ENCODE results near the gene MAGI2. TPM values are rescaled to one million over a fixed set of nuclear protein-coding genes. Genes with fewer than 3 reads are reported as not detected.
"Not testable (repeated sequence)": the region's sequence is repeated elsewhere in the genome, so short reads cannot be mapped to it uniquely, and the experiment has no call there.

MAGI2 gene
- total RNA-seq, 1 experiment from 2014 or later, result 0.56 TPM

DNA sequence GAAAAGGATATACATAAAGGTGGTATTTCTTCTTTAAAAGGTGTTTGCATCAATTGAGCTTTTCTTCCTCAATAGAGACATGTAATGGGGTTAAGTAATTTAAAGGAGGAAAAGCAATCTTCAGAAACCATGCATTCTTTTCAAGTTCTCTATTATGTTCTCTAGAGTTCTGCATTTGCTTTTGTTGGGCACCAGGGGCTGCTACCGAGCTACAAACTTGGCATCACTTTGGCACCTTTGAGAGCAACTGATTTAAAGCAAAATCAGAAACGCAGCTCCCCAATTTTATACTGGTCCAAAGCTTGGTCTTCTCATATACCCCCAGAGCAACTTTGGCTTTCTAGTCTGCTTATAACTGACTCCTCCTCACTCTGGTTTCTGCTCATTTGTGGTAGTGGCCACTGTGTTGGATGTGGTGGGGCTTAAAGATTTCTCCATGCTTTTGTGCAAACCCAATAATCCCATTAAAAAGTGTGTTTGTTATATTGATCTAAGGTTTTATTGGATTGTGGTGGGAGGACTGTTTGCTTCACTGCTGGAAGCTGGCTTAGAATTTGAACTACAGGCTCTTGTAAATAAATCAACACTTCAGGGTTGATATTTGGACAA is 942.8 kb downstream of the MAGI2 start:
- Histone ChIP-seq H3K27me3 (no peaks in the 10 kb centered on the region), H3K9me3 (no peaks in the 10 kb centered on the region), H3K4me3 (no peak overlapping the region), H3K36me3 (no peaks in the 10 kb centered on the region)
- no peak for DNase-seq

DNA sequence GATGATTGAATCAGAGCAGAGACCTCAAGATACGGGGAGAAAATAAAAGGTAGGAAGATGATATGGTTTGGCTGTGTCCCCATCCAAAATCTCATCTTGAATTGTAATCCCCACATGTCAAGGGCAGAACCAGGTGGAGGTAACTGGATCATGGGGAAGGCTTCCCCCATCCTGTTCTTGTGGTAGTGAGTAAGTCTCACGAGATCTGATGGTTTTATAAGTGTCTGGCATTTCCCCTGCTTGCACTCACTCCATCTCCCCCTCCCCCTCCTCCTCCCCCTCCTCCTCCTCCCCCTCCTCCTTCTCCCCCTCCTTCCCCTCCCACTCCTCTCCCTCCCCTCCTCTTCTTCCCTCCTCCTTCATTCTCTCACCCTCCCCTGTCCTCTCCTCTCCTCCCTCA is 950.2 kb downstream of the MAGI2 start:
- not testable (repeated sequence) for H3K9me3 ChIP-seq, H3K4me3 ChIP-seq, H3K27me3 ChIP-seq, DNase-seq, H3K36me3 ChIP-seq

DNA sequence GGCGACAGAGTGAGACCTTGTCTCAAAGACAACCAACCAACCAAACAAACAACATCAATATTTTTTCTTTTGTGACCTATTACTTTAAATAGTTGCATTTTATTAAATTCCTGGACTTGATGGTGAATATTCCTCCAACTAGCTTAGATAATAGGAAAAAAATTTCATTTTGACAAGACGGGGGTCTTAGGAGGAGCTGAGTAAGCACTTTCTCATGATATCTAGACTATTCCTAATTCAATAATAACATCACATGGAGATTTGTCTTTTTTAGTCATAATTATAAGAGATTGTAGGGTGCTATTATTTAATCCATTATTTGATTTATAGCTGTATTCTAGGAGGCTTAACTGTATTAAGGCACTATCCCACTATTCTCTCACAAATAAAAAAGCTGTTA is 952.4 kb downstream of the MAGI2 start:
- H3K9me3 ChIP-seq, result no peaks in the 10 kb centered on the region
- H3K4me3 ChIP-seq, result no peak overlapping the region
- DNase-seq, result no peak
- H3K36me3 ChIP-seq, result no peaks in the 10 kb centered on the region
- H3K27me3 ChIP-seq, result no peaks in the 10 kb centered on the region

DNA sequence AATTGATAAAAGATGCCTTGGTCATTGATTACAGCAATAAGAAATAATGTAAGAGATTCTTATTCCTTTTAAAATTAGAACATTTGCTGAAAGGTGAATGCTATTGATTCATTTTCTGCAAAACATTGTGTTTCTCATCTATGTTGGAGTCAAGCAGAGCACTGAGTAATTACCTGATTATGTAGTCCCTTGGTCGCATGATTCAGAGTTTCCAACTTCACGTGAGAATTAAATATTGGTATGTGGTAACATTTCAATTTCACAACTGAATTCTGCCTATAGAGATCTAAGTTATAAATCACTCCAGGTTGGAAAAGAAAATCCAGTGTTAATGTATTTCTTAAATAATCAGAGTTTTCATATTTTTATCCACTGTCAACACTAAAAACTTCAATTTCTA is 953.5 kb downstream of the MAGI2 start:
- H3K4me3 ChIP-seq, result no peak overlapping the region
- no peaks in the 10 kb centered on the region for H3K9me3 ChIP-seq
- H3K36me3 ChIP-seq, result no peaks in the 10 kb centered on the region
- no peaks in the 10 kb centered on the region for H3K27me3 ChIP-seq
- DNase-seq, result no peak

DNA sequence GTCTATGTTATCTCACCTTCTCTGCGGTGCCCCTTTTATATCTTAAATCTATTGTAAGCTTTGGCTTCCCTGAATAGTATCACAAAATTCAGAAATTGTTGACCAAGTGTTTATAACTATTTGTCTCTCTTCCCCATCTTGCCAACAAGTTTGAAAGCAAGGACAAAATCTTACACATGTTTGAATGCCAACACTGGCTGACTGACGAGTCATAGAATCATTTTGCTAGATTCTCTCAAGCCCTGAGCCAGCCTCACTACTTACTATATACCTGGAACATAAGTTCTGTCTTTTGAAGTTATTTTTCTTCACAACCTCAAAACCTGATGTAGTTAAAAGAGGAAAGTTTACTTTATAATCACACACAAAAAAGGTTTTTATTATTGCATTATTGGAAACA is 954.2 kb downstream of the MAGI2 start:
- H3K36me3 ChIP-seq, result no peaks in the 10 kb centered on the region
- no peak overlapping the region for H3K4me3 ChIP-seq
- no peak for DNase-seq
- H3K27me3 ChIP-seq, result no peaks in the 10 kb centered on the region
- H3K9me3 ChIP-seq, result no peaks in the 10 kb centered on the region

DNA sequence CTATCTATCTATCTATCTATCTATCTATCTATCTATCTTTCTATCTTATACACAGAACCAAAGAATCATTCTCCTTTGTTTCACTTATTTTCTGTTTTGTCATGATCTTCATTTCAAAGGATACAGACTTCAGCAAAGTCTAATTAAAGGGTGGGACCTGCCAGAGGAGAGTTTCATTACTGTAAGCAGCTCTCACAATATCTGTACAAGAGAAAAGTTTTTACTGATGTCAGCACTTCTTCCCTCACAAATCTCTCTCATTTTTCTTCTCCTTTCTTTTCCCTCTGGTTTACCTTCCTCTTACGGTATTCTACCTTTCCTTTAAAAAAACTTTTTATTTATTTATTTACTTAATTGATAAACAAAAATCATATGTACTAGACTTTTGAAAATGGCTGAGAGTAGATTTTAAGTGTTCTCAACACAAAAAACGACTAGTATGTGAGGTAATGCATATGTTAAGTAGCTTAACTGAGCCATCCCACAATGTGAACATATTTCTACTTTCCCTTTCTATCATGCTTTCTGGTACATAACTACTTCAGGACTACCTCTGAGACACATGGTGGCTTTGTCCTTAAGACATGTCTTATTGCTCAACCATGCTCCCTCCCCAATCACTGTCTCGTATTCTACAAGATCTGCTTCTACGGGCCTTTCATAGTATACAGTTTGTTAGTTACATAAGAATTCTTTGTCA is 955.6 kb downstream of the MAGI2 start:
- Histone ChIP-seq H3K4me3 (no peak overlapping the region), H3K9me3 (no peaks in the 10 kb centered on the region)
- DNase-seq, result no peak

DNA sequence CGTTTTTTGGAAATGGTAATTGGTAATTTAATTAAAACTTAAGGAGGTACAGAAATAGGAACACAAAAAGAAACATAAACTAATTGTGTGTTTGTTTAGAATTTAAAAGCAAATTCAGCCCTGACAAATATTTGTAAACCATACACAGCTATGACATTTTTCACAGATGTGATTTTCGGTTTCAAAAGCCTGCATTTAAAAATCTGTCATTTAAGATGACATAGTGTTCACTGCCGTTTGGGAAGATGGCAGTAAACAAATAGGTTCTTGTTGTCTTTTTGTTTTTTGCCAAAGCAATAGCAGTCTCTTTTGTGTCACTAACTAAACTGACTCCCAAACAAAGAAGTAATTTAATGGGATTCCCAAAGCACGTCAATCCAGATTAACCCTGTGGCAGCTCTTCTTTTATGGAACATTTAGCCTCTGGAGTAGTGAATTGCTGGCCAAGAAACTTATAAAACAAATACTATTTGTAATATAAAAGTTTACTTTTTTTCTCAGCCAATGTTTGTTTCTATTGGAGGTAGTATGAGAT is 957.3 kb downstream of the MAGI2 start:
- no peak for DNase-seq
- no peaks in the 10 kb centered on the region for H3K27me3 ChIP-seq

More for the DNA sequence above, 955.6 kb downstream of the MAGI2 start:
- no peaks in the 10 kb centered on the region for H3K36me3 ChIP-seq
- no peaks in the 10 kb centered on the region for H3K27me3 ChIP-seq

DNA sequence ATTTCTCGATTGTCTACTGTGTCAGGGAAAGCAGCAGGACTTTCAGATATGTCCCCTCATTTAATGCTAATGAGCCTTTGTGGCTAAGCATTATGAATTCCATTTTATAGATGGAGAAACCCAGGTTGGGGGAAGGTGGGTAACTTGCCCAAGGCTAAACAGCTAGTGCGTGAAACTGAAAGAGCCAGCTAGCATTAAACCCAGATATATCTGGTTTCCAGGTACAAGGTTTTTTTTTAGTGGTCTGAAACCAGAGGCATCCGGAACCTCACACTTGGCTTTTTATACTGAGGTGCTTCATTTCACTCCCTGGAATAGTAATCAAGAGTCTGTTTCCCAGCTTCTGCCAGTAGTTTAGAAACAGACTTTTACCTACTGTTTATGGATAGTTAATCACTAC is 960.1 kb downstream of the MAGI2 start:
- DNase-seq, result no peak
- Histone ChIP-seq H3K36me3 (no peaks in the 10 kb centered on the region), H3K27me3 (no peaks in the 10 kb centered on the region), H3K4me3 (no peak overlapping the region), H3K9me3 (no peaks in the 10 kb centered on the region)

More for the DNA sequence above, 957.3 kb downstream of the MAGI2 start:
- Histone ChIP-seq H3K4me3 (no peak overlapping the region), H3K36me3 (no peaks in the 10 kb centered on the region), H3K9me3 (no peaks in the 10 kb centered on the region)

DNA sequence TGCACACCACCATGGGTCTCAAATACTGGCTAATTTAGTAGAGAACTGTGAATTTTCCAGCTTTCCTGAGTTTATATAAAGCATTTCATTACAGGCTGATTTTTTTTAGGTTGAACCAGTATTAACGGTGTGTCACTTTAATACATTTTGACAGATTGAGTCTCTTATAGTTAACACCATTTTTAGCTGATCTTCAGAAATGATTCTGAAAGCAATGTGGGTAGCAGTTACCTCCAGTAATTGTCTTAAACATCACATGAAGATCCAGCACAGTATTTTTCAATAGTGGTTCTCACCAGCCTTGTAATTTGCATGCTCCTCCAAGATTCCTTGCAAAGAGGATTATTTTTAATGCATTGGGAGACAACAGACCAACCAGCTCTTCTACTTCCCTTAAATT is 961.3 kb downstream of the MAGI2 start:
- no peaks in the 10 kb centered on the region for H3K36me3 ChIP-seq
- no peak for DNase-seq
- H3K9me3 ChIP-seq, result no peaks in the 10 kb centered on the region
- no peak overlapping the region for H3K4me3 ChIP-seq
- H3K27me3 ChIP-seq, result no peaks in the 10 kb centered on the region

DNA sequence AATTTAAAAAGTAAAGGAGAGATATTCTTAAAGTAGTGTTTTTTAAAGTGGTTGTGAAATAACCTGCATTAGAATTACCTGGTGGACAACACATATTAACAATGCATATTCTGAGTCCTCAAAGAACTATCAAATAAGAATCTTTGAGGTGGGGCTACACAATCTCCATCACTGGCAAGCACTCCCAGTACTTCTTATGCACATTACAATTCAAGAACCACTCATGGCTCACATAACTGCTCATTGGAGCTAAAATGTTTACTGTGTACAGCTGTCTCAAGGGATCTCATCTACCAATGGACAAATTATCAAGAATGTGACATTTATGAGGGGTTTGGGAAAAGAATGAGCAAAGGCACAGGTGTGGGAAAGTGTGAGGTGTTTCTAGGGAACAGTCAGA is 962.9 kb downstream of the MAGI2 start:
- H3K27me3 ChIP-seq, result no peaks in the 10 kb centered on the region
- H3K36me3 ChIP-seq, result no peaks in the 10 kb centered on the region
- H3K4me3 ChIP-seq, result no peak overlapping the region
- H3K9me3 ChIP-seq, result no peaks in the 10 kb centered on the region
- DNase-seq, result no peak

DNA sequence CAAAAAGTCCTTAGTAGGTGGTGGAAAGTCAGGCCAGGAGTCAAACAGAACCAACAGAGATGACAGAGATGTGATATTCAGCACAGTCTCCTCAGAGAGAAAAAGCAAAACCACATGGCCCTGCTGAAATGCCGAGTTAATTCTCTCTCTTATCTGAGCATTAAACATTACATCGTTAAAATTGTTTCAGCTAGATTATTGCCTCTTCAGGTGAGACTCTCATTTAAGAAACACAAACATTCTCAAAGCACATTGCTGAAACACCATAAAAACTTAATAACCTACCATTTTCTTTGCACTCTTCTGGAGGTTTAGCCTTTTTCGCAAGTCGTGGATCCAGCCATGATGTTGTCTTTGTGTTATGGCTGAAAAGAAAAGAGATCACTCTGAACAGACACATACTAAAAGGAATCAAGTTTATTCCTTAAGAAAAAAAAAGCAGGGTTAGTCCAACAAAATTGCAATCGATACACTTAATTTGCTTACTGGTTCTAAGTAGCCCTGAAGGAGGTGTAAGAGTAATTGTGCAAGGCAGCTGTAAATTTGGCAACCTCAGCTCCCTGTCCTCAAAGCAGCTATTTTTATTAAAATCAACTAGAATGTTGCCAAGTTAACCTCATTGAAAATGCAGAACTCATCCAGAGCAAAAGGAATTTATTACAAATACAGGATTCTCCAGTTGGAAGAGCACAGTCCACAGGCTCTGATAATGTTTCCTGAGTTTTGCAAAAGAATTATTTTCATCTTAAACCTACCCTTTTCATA is 963.8 kb downstream of the MAGI2 start:
- Histone ChIP-seq H3K36me3 (no peaks in the 10 kb centered on the region), H3K4me3 (no peak overlapping the region), H3K9me3 (no peaks in the 10 kb centered on the region), H3K27me3 (no peaks in the 10 kb centered on the region)
- no peak for DNase-seq

DNA sequence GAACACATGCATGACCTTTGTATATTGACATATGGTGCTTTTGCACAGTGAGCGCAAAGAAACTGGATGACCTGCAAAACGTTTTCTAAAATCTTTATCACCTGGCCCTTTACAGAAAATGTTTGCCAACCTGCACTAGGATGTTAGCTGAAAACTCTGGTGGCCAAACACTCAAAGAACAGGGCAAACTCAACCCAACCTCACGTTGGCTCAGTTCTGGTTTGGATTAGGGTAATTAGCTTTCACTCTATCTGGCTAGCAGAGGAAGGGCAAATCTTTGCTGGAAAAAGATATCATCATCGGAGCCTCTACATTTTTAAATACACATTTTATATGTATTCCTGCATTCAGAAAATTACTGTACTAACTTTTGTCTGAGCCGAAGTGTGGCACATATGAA is 966.0 kb downstream of the MAGI2 start:
- Histone ChIP-seq H3K4me3 (no peak overlapping the region), H3K9me3 (no peaks in the 10 kb centered on the region), H3K36me3 (no peaks in the 10 kb centered on the region), H3K27me3 (no peaks in the 10 kb centered on the region)
- no peak for DNase-seq

DNA sequence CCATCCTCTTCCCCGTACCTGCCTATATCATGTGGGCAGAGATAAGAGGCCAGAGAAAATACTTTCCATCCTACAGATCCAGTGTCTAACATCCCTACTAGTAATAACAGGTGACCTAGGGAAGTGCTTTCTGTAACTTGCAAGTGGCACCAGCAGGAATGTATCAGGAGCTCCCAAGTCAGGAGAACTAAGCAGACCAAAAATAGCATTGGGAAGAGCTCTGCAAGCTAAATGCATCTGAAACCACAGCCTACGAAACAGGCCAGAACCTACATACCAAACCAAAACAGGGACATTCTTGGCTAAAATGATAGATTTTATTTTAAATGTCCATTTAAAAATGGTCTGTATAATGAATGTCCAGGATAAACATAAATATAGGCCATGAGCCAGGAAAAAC is 974.1 kb downstream of the MAGI2 start:
- Histone ChIP-seq H3K4me3 (no peak overlapping the region), H3K9me3 (no peaks in the 10 kb centered on the region), H3K27me3 (no peaks in the 10 kb centered on the region), H3K36me3 (no peaks in the 10 kb centered on the region)
- no peak for DNase-seq

DNA sequence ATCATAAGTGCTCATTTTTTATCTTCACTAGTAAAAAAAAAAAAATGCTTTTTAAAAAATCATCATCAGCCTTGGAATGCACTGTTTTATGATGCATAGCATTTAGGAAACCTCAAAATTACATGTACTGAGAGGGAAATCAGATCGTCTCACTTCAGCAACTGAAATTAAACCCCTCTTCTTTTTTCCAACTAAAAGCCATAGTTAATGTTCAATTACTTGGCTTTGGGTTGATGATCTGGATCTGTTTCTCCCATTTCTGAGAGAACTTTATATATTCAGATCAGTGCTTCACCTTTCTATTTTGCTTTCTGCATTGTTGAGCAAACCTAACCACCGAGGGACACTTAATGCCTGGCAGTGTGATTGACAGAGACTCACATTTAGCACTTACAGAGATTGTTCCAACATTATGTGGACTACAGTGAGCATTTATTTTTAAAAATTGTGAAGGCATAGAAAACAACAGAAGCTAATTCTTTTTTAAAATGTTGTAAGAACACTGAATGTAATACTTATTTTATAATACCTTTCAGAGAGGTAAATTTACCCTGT is 976.5 kb downstream of the MAGI2 start:
- Histone ChIP-seq H3K9me3 (no peaks in the 10 kb centered on the region), H3K36me3 (no peaks in the 10 kb centered on the region), H3K27me3 (no peaks in the 10 kb centered on the region), H3K4me3 (no peak overlapping the region)
- DNase-seq, result no peak

DNA sequence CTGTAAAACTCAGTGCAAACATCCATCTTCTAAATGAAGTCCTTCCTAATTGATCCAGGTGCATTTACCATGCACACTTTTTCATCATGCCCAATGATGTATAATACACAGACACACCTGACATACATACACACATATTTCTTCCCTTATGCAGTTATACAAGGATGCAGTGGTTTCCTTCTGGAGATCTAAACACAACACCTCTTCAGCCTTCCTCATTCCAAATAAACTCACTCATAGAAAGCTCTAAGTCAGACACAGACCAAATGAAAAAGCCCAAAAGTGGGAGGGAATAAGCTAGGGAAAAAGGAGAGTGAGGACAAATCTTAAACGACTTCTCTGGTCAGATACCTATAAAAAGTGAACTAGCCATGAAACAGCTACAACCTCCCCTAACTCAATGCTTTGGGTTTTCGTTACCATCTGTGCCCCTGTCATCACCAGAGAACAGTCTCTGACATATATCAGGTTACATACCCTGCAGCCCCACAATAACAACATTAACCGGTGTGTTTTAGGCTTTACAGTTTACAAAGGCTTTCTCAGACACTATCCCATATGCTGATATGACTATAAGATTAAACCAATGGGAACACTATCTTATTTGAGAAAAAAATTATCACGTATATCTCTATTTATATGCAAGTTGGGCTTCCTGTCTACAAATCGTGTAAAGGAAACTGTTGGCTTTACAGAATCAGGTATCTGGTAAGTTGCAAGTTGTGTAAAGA is 979.7 kb downstream of the MAGI2 start:
- no peaks in the 10 kb centered on the region for H3K9me3 ChIP-seq
- no peak for DNase-seq
- H3K4me3 ChIP-seq, result no peak overlapping the region
- no peaks in the 10 kb centered on the region for H3K27me3 ChIP-seq
- no peaks in the 10 kb centered on the region for H3K36me3 ChIP-seq

DNA sequence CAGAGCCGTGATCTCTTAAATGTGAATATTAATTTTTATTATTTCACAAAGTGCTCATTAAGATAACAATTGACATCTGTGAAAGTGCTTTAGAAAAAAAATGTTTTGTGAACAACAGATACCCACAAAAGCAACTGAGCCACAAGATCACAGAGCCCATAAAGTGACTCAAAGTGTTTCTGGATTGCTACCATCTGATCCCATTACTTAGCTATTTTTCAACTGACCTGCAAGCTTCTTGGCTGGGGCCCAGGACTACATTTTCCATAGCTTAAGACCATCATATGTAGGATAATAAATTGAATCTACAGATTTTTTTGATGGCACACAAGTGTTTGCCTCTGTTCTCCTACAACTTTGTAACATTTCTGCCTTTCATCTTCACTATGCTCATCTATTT is 980.4 kb downstream of the MAGI2 start:
- no peak for DNase-seq
- H3K27me3 ChIP-seq, result no peaks in the 10 kb centered on the region
- no peak overlapping the region for H3K4me3 ChIP-seq
- H3K9me3 ChIP-seq, result no peaks in the 10 kb centered on the region
- no peaks in the 10 kb centered on the region for H3K36me3 ChIP-seq

DNA sequence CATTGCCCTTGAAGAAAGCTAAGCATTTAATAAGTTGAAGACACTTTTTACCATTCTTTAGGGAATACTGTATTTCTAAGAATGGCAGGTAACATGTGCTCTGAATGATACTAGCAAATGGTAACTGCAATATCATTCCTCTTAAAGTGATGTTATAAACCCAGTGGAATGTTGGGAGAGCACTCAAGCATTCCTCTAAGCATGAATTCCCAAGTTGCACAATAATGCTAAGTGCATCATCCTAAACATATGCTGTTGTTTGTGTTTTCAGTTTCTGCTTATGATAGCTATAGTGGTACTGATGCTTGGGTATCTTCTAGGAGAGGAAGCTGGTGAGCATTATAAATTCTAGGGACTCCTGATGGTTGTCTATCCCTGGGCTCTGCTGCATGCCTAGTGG is 980.9 kb downstream of the MAGI2 start:
- Histone ChIP-seq H3K4me3 (no peak overlapping the region), H3K36me3 (no peaks in the 10 kb centered on the region), H3K27me3 (no peaks in the 10 kb centered on the region), H3K9me3 (no peaks in the 10 kb centered on the region)
- no peak for DNase-seq
